HepG2 (cell line): Measurements from ENCODE around the gene KRTAP9-7.

Experiments
- HDAC2 ChIP-seq: sonication (generic); formaldehyde crosslinking; IDR thresholded peaks from 2 replicates; pipeline ENCODE4 v1.4.0; 2020; ENCODE audit warnings: missing genetic modification reagents
- MYNN ChIP-seq: sonication (generic); formaldehyde crosslinking; IDR thresholded peaks from 2 replicates; pipeline ENCODE4 v1.4.0; 2020; ENCODE audit warnings: mild to moderate bottlenecking, low read depth, missing genetic modification reagents
- NCOR1 ChIP-seq: fragments of 200-600 bp; sonication (generic); IDR thresholded peaks from 2 replicates; pipeline ENCODE4 v1.7.0; 2017; ENCODE audit warnings: antibody characterized with exemption, low read length, borderline replicate concordance
- NFE2L1 ChIP-seq: sonication (generic); formaldehyde crosslinking; IDR thresholded peaks from 2 replicates; pipeline ENCODE4 v1.4.0; 2020; ENCODE audit warnings: missing genetic modification reagents, mild to moderate bottlenecking, borderline replicate concordance
- POLR2A ChIP-seq, 2 experiments: IDR thresholded peaks; 2 replicates each; pipeline ENCODE4 v1.6.1; 2011; ENCODE audit warnings: low read depth in 2 of 2, low read length in 2 of 2, mild to moderate bottlenecking in 1 of 2, moderate library complexity in 1 of 2; ENCODE audit not compliant: insufficient read depth in 1 of 2
- TF ChIP-seq, protein P1 (sequence below): sonication (generic); formaldehyde crosslinking; IDR thresholded peaks from 2 replicates; pipeline ENCODE4 v1.4.0; 2020; ENCODE audit warnings: missing genetic modification reagents, borderline replicate concordance

GRCh38 chr17:41267711-41268110 is 7.8 kb upstream of the KRTAP9-7 start:
- TF ChIP-seq MYNN (CRISPR knock-in tag) (no peak), HDAC2 (CRISPR knock-in tag) (no peak), NFE2L1 (CRISPR knock-in tag) (no peak), NCOR1 (no peak), POLR2A (IDR thresholded peaks at IDR 0.05; ENCODE audit: insufficient read depth in 1 of 2, low read depth in 2 of 2, low read length in 2 of 2) (no peak)
- TF ChIP-seq, protein P1, sequence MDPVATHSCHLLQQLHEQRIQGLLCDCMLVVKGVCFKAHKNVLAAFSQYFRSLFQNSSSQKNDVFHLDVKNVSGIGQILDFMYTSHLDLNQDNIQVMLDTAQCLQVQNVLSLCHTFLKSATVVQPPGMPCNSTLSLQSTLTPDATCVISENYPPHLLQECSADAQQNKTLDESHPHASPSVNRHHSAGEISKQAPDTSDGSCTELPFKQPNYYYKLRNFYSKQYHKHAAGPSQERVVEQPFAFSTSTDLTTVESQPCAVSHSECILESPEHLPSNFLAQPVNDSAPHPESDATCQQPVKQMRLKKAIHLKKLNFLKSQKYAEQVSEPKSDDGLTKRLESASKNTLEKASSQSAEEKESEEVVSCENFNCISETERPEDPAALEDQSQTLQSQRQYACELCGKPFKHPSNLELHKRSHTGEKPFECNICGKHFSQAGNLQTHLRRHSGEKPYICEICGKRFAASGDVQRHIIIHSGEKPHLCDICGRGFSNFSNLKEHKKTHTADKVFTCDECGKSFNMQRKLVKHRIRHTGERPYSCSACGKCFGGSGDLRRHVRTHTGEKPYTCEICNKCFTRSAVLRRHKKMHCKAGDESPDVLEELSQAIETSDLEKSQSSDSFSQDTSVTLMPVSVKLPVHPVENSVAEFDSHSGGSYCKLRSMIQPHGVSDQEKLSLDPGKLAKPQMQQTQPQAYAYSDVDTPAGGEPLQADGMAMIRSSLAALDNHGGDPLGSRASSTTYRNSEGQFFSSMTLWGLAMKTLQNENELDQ (CRISPR knock-in tag): no peak
